Measurements from ENCODE around the gene AJAP1. TPM values are rescaled to one million over a fixed set of nuclear protein-coding genes. Genes with fewer than 3 reads are reported as not detected.

AJAP1 gene
- total and polyA plus RNA-seq, 2 experiments from 2014 or later, result not detected

DNA sequence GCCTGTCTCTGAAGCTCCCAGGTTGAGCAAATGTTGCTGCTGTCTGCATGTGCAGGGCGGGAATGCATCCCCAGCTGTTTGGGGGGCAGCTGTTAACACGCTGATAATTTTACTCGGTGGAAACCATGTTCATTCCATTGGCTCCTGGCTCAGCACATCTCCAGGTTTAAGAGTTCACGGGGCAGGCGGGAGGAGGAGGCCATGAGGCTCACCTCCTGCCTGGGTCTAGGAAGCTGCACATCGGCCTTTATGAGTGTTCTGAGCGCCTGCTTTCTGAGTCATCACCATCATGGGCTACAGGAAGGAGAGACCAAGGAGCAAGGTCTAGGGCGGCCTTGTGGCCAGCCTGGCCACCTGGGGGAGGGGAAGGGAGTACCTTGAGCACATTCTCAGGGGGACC, 29.7 kb downstream of the AJAP1 start:
- no peaks in the 10 kb centered on the region for H3K27me3 ChIP-seq (ENCODE audit: insufficient read depth)
- DNase-seq (ENCODE audit: low spot score) (no peak), ATAC-seq (no peak)
- H3K27ac ChIP-seq (ENCODE audit: low read depth), result no peak overlapping the region
- H3K9me2 ChIP-seq (ENCODE audit: insufficient read depth), result no peaks in the 10 kb centered on the region
- peaks cover 8% of the 10 kb centered on the region for H3K36me3 Mint-ChIP-seq (ENCODE audit: low read depth)
- no peaks in the 10 kb centered on the region for H3F3A ChIP-seq (replicated peaks; ENCODE audit: low read depth)
- H3K36me3 ChIP-seq (ENCODE audit: insufficient read depth), result no peaks in the 10 kb centered on the region; the same call in 1 of the 2 replicates
- H3K4me2 ChIP-seq, result no peak overlapping the region
- no peaks in the 10 kb centered on the region for H4K20me1 ChIP-seq (replicated peaks; ENCODE audit: insufficient read depth)
- H3K9me3 Mint-ChIP-seq, result peaks cover 8% of the 10 kb centered on the region; the same call in 2 of the 3 replicates
- H2AFZ ChIP-seq, result no peak overlapping the region
- no peak overlapping the region for H3K27ac Mint-ChIP-seq
- H3K4me1 ChIP-seq (ENCODE audit: insufficient read depth), result no peaks in the 10 kb centered on the region
- TF ChIP-seq ZNF331 (CRISPR knock-in tag; IDR thresholded peaks at IDR 0.05; ENCODE audit: low read depth), result no peak
- TF ChIP-seq JUNB (IDR thresholded peaks at IDR 0.05; ENCODE audit: unreplicated experiment), result no peak
- TF ChIP-seq, protein P1, sequence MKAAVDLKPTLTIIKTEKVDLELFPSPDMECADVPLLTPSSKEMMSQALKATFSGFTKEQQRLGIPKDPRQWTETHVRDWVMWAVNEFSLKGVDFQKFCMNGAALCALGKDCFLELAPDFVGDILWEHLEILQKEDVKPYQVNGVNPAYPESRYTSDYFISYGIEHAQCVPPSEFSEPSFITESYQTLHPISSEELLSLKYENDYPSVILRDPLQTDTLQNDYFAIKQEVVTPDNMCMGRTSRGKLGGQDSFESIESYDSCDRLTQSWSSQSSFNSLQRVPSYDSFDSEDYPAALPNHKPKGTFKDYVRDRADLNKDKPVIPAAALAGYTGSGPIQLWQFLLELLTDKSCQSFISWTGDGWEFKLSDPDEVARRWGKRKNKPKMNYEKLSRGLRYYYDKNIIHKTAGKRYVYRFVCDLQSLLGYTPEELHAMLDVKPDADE (IDR thresholded peaks at IDR 0.05), result no peak
- H3K4me3 Mint-ChIP-seq, result no peak overlapping the region
- H3K4me1 Mint-ChIP-seq, result peaks cover 23% of the 10 kb centered on the region
- H3K4me3 ChIP-seq, result no peak overlapping the region
- H3K79me2 ChIP-seq (replicated peaks; ENCODE audit: insufficient read depth), result no peaks in the 10 kb centered on the region
- peaks cover 3% of the 10 kb centered on the region for H3K27me3 Mint-ChIP-seq (ENCODE audit: insufficient read depth, low read depth, poor library complexity)

GRCh38 chr1:4684864-4685522, 30.6 kb downstream of the AJAP1 start:
- H3K4me3 Mint-ChIP-seq, result no peak overlapping the region
- no peak overlapping the region for H3K4me2 ChIP-seq
- DNase-seq (ENCODE audit: low spot score), result no peak
- TF ChIP-seq STAT1 (IDR thresholded peaks at IDR 0.05; ENCODE audit: unreplicated experiment), result no peak
- TF ChIP-seq ZNF114 (CRISPR knock-in tag; IDR thresholded peaks at IDR 0.05), result no peak
- TF ChIP-seq NANOG (IDR thresholded peaks at IDR 0.05; ENCODE audit: borderline replicate concordance), result no peak
- TF ChIP-seq CREB1 (CRISPR knock-in tag; IDR thresholded peaks at IDR 0.05; ENCODE audit: low read depth), result no peak
- TF ChIP-seq, protein P2, sequence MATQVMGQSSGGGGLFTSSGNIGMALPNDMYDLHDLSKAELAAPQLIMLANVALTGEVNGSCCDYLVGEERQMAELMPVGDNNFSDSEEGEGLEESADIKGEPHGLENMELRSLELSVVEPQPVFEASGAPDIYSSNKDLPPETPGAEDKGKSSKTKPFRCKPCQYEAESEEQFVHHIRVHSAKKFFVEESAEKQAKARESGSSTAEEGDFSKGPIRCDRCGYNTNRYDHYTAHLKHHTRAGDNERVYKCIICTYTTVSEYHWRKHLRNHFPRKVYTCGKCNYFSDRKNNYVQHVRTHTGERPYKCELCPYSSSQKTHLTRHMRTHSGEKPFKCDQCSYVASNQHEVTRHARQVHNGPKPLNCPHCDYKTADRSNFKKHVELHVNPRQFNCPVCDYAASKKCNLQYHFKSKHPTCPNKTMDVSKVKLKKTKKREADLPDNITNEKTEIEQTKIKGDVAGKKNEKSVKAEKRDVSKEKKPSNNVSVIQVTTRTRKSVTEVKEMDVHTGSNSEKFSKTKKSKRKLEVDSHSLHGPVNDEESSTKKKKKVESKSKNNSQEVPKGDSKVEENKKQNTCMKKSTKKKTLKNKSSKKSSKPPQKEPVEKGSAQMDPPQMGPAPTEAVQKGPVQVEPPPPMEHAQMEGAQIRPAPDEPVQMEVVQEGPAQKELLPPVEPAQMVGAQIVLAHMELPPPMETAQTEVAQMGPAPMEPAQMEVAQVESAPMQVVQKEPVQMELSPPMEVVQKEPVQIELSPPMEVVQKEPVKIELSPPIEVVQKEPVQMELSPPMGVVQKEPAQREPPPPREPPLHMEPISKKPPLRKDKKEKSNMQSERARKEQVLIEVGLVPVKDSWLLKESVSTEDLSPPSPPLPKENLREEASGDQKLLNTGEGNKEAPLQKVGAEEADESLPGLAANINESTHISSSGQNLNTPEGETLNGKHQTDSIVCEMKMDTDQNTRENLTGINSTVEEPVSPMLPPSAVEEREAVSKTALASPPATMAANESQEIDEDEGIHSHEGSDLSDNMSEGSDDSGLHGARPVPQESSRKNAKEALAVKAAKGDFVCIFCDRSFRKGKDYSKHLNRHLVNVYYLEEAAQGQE (IDR thresholded peaks at IDR 0.05; ENCODE audit: unreplicated experiment), result no peak
- TF ChIP-seq, protein P3, sequence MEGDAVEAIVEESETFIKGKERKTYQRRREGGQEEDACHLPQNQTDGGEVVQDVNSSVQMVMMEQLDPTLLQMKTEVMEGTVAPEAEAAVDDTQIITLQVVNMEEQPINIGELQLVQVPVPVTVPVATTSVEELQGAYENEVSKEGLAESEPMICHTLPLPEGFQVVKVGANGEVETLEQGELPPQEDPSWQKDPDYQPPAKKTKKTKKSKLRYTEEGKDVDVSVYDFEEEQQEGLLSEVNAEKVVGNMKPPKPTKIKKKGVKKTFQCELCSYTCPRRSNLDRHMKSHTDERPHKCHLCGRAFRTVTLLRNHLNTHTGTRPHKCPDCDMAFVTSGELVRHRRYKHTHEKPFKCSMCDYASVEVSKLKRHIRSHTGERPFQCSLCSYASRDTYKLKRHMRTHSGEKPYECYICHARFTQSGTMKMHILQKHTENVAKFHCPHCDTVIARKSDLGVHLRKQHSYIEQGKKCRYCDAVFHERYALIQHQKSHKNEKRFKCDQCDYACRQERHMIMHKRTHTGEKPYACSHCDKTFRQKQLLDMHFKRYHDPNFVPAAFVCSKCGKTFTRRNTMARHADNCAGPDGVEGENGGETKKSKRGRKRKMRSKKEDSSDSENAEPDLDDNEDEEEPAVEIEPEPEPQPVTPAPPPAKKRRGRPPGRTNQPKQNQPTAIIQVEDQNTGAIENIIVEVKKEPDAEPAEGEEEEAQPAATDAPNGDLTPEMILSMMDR (conservative IDR thresholded peaks at IDR 0.05; ENCODE audit: low read depth in 2 of 2), result no peak
- TF ChIP-seq POLR2AphosphoS5 (IDR thresholded peaks at IDR 0.05; ENCODE audit: low read depth), result no peak
- no peak for TF ChIP-seq JUNB (IDR thresholded peaks at IDR 0.05; ENCODE audit: unreplicated experiment)
- no peak for TF ChIP-seq ZNF331 (CRISPR knock-in tag; IDR thresholded peaks at IDR 0.05; ENCODE audit: low read depth)

More at GRCh38 chr1:4684864-4685522, 30.6 kb downstream of the AJAP1 start:
- no peaks in the 10 kb centered on the region for H3K27me3 ChIP-seq (ENCODE audit: insufficient read depth)
- H3K9me3 Mint-ChIP-seq, result peaks cover 2% of the 10 kb centered on the region; the same call in 1 of the 3 replicates
- no peak overlapping the region for H2AFZ ChIP-seq
- H3K9me2 ChIP-seq (ENCODE audit: insufficient read depth), result no peaks in the 10 kb centered on the region
- H3F3A ChIP-seq (replicated peaks; ENCODE audit: low read depth), result no peaks in the 10 kb centered on the region
- no peaks in the 10 kb centered on the region for H3K79me2 ChIP-seq (replicated peaks; ENCODE audit: insufficient read depth)
- ATAC-seq, result peak; percentile 72
- peaks cover 3% of the 10 kb centered on the region for H3K27me3 Mint-ChIP-seq (ENCODE audit: insufficient read depth, low read depth, poor library complexity)
- H3K36me3 Mint-ChIP-seq (ENCODE audit: low read depth), result peaks cover 2% of the 10 kb centered on the region
- no peaks in the 10 kb centered on the region; the same call in 1 of the 2 replicates for H3K36me3 ChIP-seq (ENCODE audit: insufficient read depth)
- no peaks in the 10 kb centered on the region for H3K4me1 ChIP-seq (ENCODE audit: insufficient read depth)
- H3K4me1 Mint-ChIP-seq, result peaks cover 23% of the 10 kb centered on the region
- H3K4me3 ChIP-seq, result no peak overlapping the region
- no peak overlapping the region for H3K27ac ChIP-seq (ENCODE audit: low read depth)
- no peaks in the 10 kb centered on the region for H4K20me1 ChIP-seq (replicated peaks; ENCODE audit: insufficient read depth)
- H3K27ac Mint-ChIP-seq, result no peak overlapping the region

All from GM23338 (cell line).